Loucy (cell line): ENCODE data around the gene PLPPR3.

ENCODE experiments used
- H2AFZ ChIP-seq: fragments of 200-600 bp; sonication (generic); 2 replicates; pipeline ENCODE4 v1.6.0; 2016; ENCODE audit warnings: antibody characterized with exemption, mild to moderate bottlenecking, low read length, moderate library complexity
- H3F3A ChIP-seq: fragments of 200-600 bp; 2 replicates; pipeline ENCODE4 v1.6.0; 2016; ENCODE audit warnings: antibody characterized with exemption, low read depth, mild to moderate bottlenecking
- H3K27me3 ChIP-seq: fragments of 200-600 bp; sonication (generic); 2 replicates; pipeline ENCODE4 v1.6.1; 2014; ENCODE audit warnings: low read length, mild to moderate bottlenecking; ENCODE audit not compliant: insufficient read depth, poor library complexity, severe bottlenecking
- H3K36me3 ChIP-seq: fragments of 200-600 bp; sonication (generic); 2 replicates; pipeline ENCODE4 v1.6.1; 2016; ENCODE audit warnings: low read length; ENCODE audit not compliant: insufficient read depth
- H3K4me1 ChIP-seq: fragments of 200-600 bp; sonication (generic); 2 replicates; pipeline ENCODE4 v1.5.1; 2014; ENCODE audit warnings: low read length, mild to moderate bottlenecking; ENCODE audit not compliant: insufficient read depth, poor library complexity, severe bottlenecking
- H3K4me2 ChIP-seq: fragments of 200-600 bp; sonication (generic); 2 replicates; pipeline ENCODE4 v1.6.0; 2014; ENCODE audit warnings: antibody characterized with exemption, low read length, low read depth, mild to moderate bottlenecking; ENCODE audit not compliant: poor library complexity, severe bottlenecking
- H3K4me3 ChIP-seq: fragments of 200-600 bp; sonication (generic); 2 replicates; pipeline ENCODE4 v1.5.1; 2014; ENCODE audit warnings: low read length, mild to moderate bottlenecking, mixed read lengths; ENCODE audit not compliant: poor library complexity, severe bottlenecking
- H3K79me2 ChIP-seq: fragments of 200-600 bp; sonication (generic); 2 replicates; pipeline ENCODE4 v1.6.1; 2014; ENCODE audit warnings: low read length; ENCODE audit not compliant: insufficient read depth
- H3K9ac ChIP-seq: fragments of 200-600 bp; sonication (generic); 2 replicates; pipeline ENCODE4 v1.6.0; 2014; ENCODE audit warnings: mild to moderate bottlenecking, low read depth, low read length, moderate library complexity; ENCODE audit not compliant: poor library complexity, severe bottlenecking
- H3K9me2 ChIP-seq: fragments of 200-600 bp; sonication (generic); replicated peaks from 2 replicates; pipeline ENCODE4 v1.6.1; 2016; ENCODE audit warnings: low read depth, low read length, mixed read lengths
- H3K9me3 ChIP-seq: fragments of 200-600 bp; sonication (generic); 2 replicates; pipeline ENCODE4 v1.6.1; 2014; ENCODE audit warnings: mild to moderate bottlenecking, antibody characterized with exemption, low read length, low read depth; ENCODE audit not compliant: insufficient read depth
- H4K20me1 ChIP-seq: fragments of 200-600 bp; sonication (generic); 2 replicates; pipeline ENCODE4 v1.6.0; 2014; ENCODE audit warnings: antibody characterized with exemption, low read length, mild to moderate bottlenecking; ENCODE audit not compliant: insufficient read depth, poor library complexity, severe bottlenecking
- EZH2phosphoT487 ChIP-seq: fragments of 200-600 bp; IDR thresholded peaks from 2 replicates; pipeline ENCODE4 v1.6.1; 2018; ENCODE audit warnings: antibody characterized with exemption, mild to moderate bottlenecking, moderate library complexity, borderline replicate concordance
- TF ChIP-seq, protein P1 (sequence below): fragments of 200-600 bp; sonication (generic); conservative IDR thresholded peaks from 2 replicates; pipeline ENCODE4 v1.5.1; 2014; ENCODE audit warnings: mild to moderate bottlenecking, antibody characterized with exemption, low read length

Gene PLPPR3

DNA sequence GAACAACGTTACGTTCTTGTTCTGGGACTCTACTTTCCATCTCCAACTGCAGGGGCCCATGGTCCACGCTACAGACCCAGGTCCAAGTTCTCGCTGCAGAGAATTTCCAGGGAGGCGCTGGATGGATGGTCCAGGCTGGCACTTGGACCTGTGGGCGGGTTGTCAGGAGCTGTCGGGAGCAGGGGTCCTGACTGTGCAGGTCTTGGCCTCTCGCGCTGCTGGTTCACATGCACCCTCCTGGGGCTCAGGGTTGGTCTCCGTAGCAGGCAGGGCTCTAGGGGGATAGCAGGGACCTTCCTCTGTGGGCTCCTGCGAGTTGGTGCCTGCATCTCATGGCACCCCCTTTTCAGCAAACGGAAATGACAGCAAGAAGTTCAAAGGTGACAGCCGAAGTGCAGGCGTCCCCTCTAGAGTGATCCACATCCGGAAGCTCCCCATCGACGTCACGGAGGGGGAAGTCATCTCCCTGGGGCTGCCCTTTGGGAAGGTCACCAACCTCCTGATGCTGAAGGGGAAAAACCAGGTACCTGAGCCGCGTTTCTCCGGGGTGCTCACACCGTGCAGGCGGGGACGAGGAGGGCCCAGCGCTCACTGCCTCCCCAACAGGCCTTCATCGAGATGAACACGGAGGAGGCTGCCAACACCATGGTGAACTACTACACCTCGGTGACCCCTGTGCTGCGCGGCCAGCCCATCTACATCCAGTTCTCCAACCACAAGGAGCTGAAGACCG is 17.9 kb downstream of the PLPPR3 start:
- Histone ChIP-seq H3K4me2 (no peak overlapping the region), H3K9me2 (no peaks in the 10 kb centered on the region), H3K79me2 (peaks cover 100% of the 10 kb centered on the region), H3K4me3 (no peak overlapping the region), H3K4me1 (peaks cover 21% of the 10 kb centered on the region), H3K9ac (no peak overlapping the region), H3K36me3 (peaks cover 94% of the 10 kb centered on the region), H3K27me3 (no peaks in the 10 kb centered on the region), H3F3A (no peaks in the 10 kb centered on the region), H3K9me3 (no peaks in the 10 kb centered on the region), H4K20me1 (peaks cover 100% of the 10 kb centered on the region), H2AFZ (no peak overlapping the region)
- TF ChIP-seq EZH2phosphoT487 = no peak
- TF ChIP-seq, protein P1, sequence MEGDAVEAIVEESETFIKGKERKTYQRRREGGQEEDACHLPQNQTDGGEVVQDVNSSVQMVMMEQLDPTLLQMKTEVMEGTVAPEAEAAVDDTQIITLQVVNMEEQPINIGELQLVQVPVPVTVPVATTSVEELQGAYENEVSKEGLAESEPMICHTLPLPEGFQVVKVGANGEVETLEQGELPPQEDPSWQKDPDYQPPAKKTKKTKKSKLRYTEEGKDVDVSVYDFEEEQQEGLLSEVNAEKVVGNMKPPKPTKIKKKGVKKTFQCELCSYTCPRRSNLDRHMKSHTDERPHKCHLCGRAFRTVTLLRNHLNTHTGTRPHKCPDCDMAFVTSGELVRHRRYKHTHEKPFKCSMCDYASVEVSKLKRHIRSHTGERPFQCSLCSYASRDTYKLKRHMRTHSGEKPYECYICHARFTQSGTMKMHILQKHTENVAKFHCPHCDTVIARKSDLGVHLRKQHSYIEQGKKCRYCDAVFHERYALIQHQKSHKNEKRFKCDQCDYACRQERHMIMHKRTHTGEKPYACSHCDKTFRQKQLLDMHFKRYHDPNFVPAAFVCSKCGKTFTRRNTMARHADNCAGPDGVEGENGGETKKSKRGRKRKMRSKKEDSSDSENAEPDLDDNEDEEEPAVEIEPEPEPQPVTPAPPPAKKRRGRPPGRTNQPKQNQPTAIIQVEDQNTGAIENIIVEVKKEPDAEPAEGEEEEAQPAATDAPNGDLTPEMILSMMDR = no peak

DNA sequence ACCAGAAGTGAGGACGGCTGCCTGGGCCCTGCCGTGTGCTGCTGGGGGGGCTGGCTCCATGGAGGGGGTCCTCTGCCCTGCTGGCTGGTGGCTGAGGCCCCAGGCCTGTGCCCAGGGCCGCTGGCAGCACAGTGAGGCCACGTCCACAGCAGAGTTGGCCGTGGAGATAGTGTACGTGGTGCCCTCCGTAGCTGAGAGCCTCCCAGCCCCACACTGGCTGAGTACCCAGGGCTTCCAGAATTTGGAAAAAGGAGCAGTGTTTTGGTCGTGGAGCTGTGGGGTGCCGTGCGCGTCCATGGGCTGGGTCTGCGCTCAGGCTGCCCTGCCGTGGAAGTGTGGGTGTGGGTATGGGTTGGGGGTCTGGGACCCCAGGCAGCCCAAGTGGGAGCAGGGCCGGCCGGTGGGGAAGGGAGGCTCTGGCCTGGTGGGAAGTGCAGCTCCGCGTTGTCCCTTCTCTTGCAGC is 18.6 kb downstream of the PLPPR3 start:
- peaks cover 21% of the 10 kb centered on the region for H3K4me1 ChIP-seq
- H3K27me3 ChIP-seq = peaks cover 5% of the 10 kb centered on the region
- H3F3A ChIP-seq = no peaks in the 10 kb centered on the region
- H4K20me1 ChIP-seq = peaks cover 100% of the 10 kb centered on the region
- no peak overlapping the region for H3K4me3 ChIP-seq
- H3K9ac ChIP-seq = no peak overlapping the region
- no peaks in the 10 kb centered on the region for H3K9me3 ChIP-seq
- H2AFZ ChIP-seq = no peak overlapping the region
- peaks cover 100% of the 10 kb centered on the region for H3K79me2 ChIP-seq
- peaks cover 87% of the 10 kb centered on the region for H3K36me3 ChIP-seq
- TF ChIP-seq, protein P1 = no peak
- no peak for TF ChIP-seq EZH2phosphoT487
- H3K9me2 ChIP-seq = no peaks in the 10 kb centered on the region
- H3K4me2 ChIP-seq = peak overlapping the region; percentile 93

DNA sequence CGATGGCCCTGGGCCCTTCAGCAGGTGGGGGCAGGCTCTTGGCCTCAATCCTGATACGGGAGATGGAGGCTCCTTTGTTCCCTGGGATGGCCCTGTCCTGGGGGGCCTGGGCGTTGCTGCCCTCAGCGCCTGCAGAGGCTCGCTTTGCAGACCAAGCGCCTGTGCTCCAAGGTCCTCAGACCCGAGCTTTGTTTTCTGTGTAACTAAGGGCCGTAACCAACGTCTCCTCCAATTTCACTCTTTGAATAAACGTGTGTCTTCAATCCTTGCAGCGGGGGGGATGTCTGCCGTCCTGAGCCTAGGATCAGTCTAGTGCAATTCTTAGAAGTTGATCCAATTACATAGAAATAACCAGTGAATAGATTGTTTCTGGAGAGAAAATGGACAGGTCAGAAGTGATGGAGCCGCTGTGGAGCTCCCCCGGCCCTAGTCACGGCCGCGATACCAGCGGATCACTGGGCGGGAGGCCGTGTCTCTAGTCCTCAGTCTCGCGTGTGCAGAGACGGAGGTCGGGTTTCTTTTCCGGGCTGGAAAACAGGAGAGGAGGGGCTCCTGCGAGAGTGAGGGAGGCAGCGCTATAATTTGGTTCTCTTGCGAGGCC is 19.2 kb downstream of the PLPPR3 start:
- Histone ChIP-seq H3K27me3 (peaks cover 8% of the 10 kb centered on the region), H2AFZ (no peak overlapping the region), H3K4me2 (peak overlapping the region; percentile 93), H3K9me3 (no peaks in the 10 kb centered on the region), H3K36me3 (peaks cover 82% of the 10 kb centered on the region), H3F3A (no peaks in the 10 kb centered on the region), H4K20me1 (peaks cover 97% of the 10 kb centered on the region), H3K79me2 (peaks cover 99% of the 10 kb centered on the region), H3K9me2 (no peaks in the 10 kb centered on the region), H3K4me3 (peak overlapping the region; percentile 97), H3K4me1 (peaks cover 21% of the 10 kb centered on the region), H3K9ac (no peak overlapping the region)
- no peak for TF ChIP-seq EZH2phosphoT487
- TF ChIP-seq, protein P1 = no peak
